ENCODE results near the gene KRTAP2-2.

- TF ChIP-seq, protein P1, sequence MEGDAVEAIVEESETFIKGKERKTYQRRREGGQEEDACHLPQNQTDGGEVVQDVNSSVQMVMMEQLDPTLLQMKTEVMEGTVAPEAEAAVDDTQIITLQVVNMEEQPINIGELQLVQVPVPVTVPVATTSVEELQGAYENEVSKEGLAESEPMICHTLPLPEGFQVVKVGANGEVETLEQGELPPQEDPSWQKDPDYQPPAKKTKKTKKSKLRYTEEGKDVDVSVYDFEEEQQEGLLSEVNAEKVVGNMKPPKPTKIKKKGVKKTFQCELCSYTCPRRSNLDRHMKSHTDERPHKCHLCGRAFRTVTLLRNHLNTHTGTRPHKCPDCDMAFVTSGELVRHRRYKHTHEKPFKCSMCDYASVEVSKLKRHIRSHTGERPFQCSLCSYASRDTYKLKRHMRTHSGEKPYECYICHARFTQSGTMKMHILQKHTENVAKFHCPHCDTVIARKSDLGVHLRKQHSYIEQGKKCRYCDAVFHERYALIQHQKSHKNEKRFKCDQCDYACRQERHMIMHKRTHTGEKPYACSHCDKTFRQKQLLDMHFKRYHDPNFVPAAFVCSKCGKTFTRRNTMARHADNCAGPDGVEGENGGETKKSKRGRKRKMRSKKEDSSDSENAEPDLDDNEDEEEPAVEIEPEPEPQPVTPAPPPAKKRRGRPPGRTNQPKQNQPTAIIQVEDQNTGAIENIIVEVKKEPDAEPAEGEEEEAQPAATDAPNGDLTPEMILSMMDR (IDR thresholded peaks at IDR 0.05), result no peak
- TF ChIP-seq EP300 (IDR thresholded peaks at IDR 0.05) (no peak), POLR2A (IDR thresholded peaks at IDR 0.05) (no peak)
Measured at GRCh38 chr17:41082626-41083025, 27.6 kb upstream of the KRTAP2-2 start.
